Loucy (cell line): ENCODE results near the gene RDH8.

Source experiments
- H2AFZ ChIP-seq: fragments of 200-600 bp; sonication (generic); 2 replicates; pipeline ENCODE4 v1.6.0; 2016; ENCODE audit warnings: antibody characterized with exemption, mild to moderate bottlenecking, low read length, moderate library complexity
- H3F3A ChIP-seq: fragments of 200-600 bp; 2 replicates; pipeline ENCODE4 v1.6.0; 2016; ENCODE audit warnings: antibody characterized with exemption, low read depth, mild to moderate bottlenecking
- H3K27me3 ChIP-seq: fragments of 200-600 bp; sonication (generic); 2 replicates; pipeline ENCODE4 v1.6.1; 2014; ENCODE audit warnings: low read length, mild to moderate bottlenecking; ENCODE audit not compliant: insufficient read depth, poor library complexity, severe bottlenecking
- H3K36me3 ChIP-seq: fragments of 200-600 bp; sonication (generic); 2 replicates; pipeline ENCODE4 v1.6.1; 2016; ENCODE audit warnings: low read length; ENCODE audit not compliant: insufficient read depth
- H3K4me1 ChIP-seq: fragments of 200-600 bp; sonication (generic); 2 replicates; pipeline ENCODE4 v1.5.1; 2014; ENCODE audit warnings: low read length, mild to moderate bottlenecking; ENCODE audit not compliant: insufficient read depth, poor library complexity, severe bottlenecking
- H3K4me2 ChIP-seq: fragments of 200-600 bp; sonication (generic); 2 replicates; pipeline ENCODE4 v1.6.0; 2014; ENCODE audit warnings: antibody characterized with exemption, low read length, low read depth, mild to moderate bottlenecking; ENCODE audit not compliant: poor library complexity, severe bottlenecking
- H3K4me3 ChIP-seq: fragments of 200-600 bp; sonication (generic); 2 replicates; pipeline ENCODE4 v1.5.1; 2014; ENCODE audit warnings: low read length, mild to moderate bottlenecking, mixed read lengths; ENCODE audit not compliant: poor library complexity, severe bottlenecking
- H3K79me2 ChIP-seq: fragments of 200-600 bp; sonication (generic); 2 replicates; pipeline ENCODE4 v1.6.1; 2014; ENCODE audit warnings: low read length; ENCODE audit not compliant: insufficient read depth
- H3K9ac ChIP-seq: fragments of 200-600 bp; sonication (generic); 2 replicates; pipeline ENCODE4 v1.6.0; 2014; ENCODE audit warnings: mild to moderate bottlenecking, low read depth, low read length, moderate library complexity; ENCODE audit not compliant: poor library complexity, severe bottlenecking
- H3K9me2 ChIP-seq: fragments of 200-600 bp; sonication (generic); replicated peaks from 2 replicates; pipeline ENCODE4 v1.6.1; 2016; ENCODE audit warnings: low read depth, low read length, mixed read lengths
- H3K9me3 ChIP-seq: fragments of 200-600 bp; sonication (generic); 2 replicates; pipeline ENCODE4 v1.6.1; 2014; ENCODE audit warnings: mild to moderate bottlenecking, antibody characterized with exemption, low read length, low read depth; ENCODE audit not compliant: insufficient read depth
- H4K20me1 ChIP-seq: fragments of 200-600 bp; sonication (generic); 2 replicates; pipeline ENCODE4 v1.6.0; 2014; ENCODE audit warnings: antibody characterized with exemption, low read length, mild to moderate bottlenecking; ENCODE audit not compliant: insufficient read depth, poor library complexity, severe bottlenecking
- CTCF ChIP-seq: fragments of 200-600 bp; sonication (generic); conservative IDR thresholded peaks from 2 replicates; pipeline ENCODE4 v1.5.1; 2014; ENCODE audit warnings: mild to moderate bottlenecking, antibody characterized with exemption, low read length
- EZH2phosphoT487 ChIP-seq: fragments of 200-600 bp; IDR thresholded peaks from 2 replicates; pipeline ENCODE4 v1.6.1; 2018; ENCODE audit warnings: antibody characterized with exemption, mild to moderate bottlenecking, moderate library complexity, borderline replicate concordance

The RDH8 gene

GRCh38 chr19:10003271-10003670 lies 10.0 kb upstream of the RDH8 start:
- TF ChIP-seq EZH2phosphoT487 (no peak), CTCF (no peak)
- Histone ChIP-seq H3K4me1 (peaks cover 3% of the 10 kb centered on the region), H3K4me3 (no peak overlapping the region), H3K9me2 (no peaks in the 10 kb centered on the region), H3K79me2 (no peaks in the 10 kb centered on the region), H3K4me2 (no peak overlapping the region), H3K27me3 (no peaks in the 10 kb centered on the region), H3K9me3 (no peaks in the 10 kb centered on the region), H2AFZ (no peak overlapping the region; the same call in 1 of the 2 replicates), H4K20me1 (no peaks in the 10 kb centered on the region), H3K36me3 (no peaks in the 10 kb centered on the region), H3F3A (no peaks in the 10 kb centered on the region), H3K9ac (no peak overlapping the region)

GRCh38 chr19:10004617-10005016 lies 8.7 kb upstream of the RDH8 start:
- Histone ChIP-seq H3K79me2 (no peaks in the 10 kb centered on the region), H3K4me1 (peaks cover 3% of the 10 kb centered on the region), H3K36me3 (no peaks in the 10 kb centered on the region)

GRCh38 chr19:10005632-10006334 lies 7.5 kb upstream of the RDH8 start:
- Histone ChIP-seq H3K79me2 (no peaks in the 10 kb centered on the region), H3K9me3 (no peaks in the 10 kb centered on the region), H3K4me3 (no peak overlapping the region), H2AFZ (no peak overlapping the region), H3K4me2 (no peak overlapping the region), H3K27me3 (no peaks in the 10 kb centered on the region), H3K9me2 (no peaks in the 10 kb centered on the region), H3K4me1 (peaks cover 3% of the 10 kb centered on the region), H4K20me1 (no peaks in the 10 kb centered on the region), H3K36me3 (no peaks in the 10 kb centered on the region), H3F3A (no peaks in the 10 kb centered on the region), H3K9ac (no peak overlapping the region)
- TF ChIP-seq EZH2phosphoT487 (no peak), CTCF (no peak)

More at GRCh38 chr19:10004617-10005016, 8.7 kb upstream of the RDH8 start:
- Histone ChIP-seq H3K4me2 (no peak overlapping the region), H3K4me3 (no peak overlapping the region), H4K20me1 (no peaks in the 10 kb centered on the region), H3K9me3 (no peaks in the 10 kb centered on the region), H3K27me3 (no peaks in the 10 kb centered on the region), H3K9me2 (no peaks in the 10 kb centered on the region), H3F3A (no peaks in the 10 kb centered on the region), H2AFZ (no peak overlapping the region), H3K9ac (no peak overlapping the region)
- no peak for TF ChIP-seq EZH2phosphoT487
- no peak for TF ChIP-seq CTCF
